Hematopoietic multipotent progenitor cell treated with erythropoietin and hydrocortisone succinate and interleukin-3 and kit ligand, for 15 days (in vitro differentiated cells): ENCODE data around the gene ECM1.

Source experiments
- DNase-seq: peaks from one replicate; pipeline ENCODE4 v3.0.0-alpha.2; 2015; ENCODE audit warnings: low spot score

ECM1 gene

GRCh38 chr1:150558761-150559655 is 51.1 kb downstream of the ECM1 start:
- DNase-seq, result no peak

GRCh38 chr1:150559656-150560010 is 51.7 kb downstream of the ECM1 start:
- no peak for DNase-seq

GRCh38 chr1:150560011-150560438 is 52.1 kb downstream of the ECM1 start:
- peak; percentile 82 for DNase-seq

- DNase-seq, result peak; percentile 89
These were observed 52.8 kb downstream of the ECM1 start for GRCh38 chr1:150560576-150561253.

- peak; percentile 82 for DNase-seq
These were observed 53.5 kb downstream of the ECM1 start for GRCh38 chr1:150561254-150561973.

GRCh38 chr1:150561974-150562445 is 54.1 kb downstream of the ECM1 start:
- peak; percentile 93 for DNase-seq

GRCh38 chr1:150562446-150563339 is 54.8 kb downstream of the ECM1 start:
- peak; percentile 27 for DNase-seq
